Testis (tissue), 2 donors: ENCODE results near the gene MANBA.

Experiments
- CTCF ChIP-seq, 3 experiments: fragments of 450-650 bp in 2 of 3; fragments of 200-600 bp in 1 of 3; sonication (generic) in 1 of 3; IDR thresholded peaks; one replicate each; pipeline ENCODE4 v1.5.1; 2016 to 2019; ENCODE audit warnings: antibody characterized with exemption in 3 of 3, mild to moderate bottlenecking in 2 of 3, moderate library complexity in 1 of 3
- POLR2A ChIP-seq: fragments of 450-650 bp; IDR thresholded peaks from one replicate; pipeline ENCODE4 v1.6.1; 2017; ENCODE audit warnings: antibody characterized with exemption, mild to moderate bottlenecking, moderate library complexity

GRCh38 chr4:102758241-102759160 is 2.3 kb downstream of the MANBA start:
- no peak for TF ChIP-seq CTCF (IDR thresholded peaks at IDR 0.05)
- no peak for TF ChIP-seq POLR2A
